HEK293 (cell line): ENCODE measurements around the gene PRTG.
"Not testable (repeated sequence)": the region's sequence is repeated elsewhere in the genome, so short reads cannot be mapped to it uniquely, and the experiment has no call there.

ENCODE experiments used
- TCF7L2 ChIP-seq: IDR thresholded peaks from 2 replicates; pipeline ENCODE4 v1.6.1; 2011; ENCODE audit warnings: low read depth, mild to moderate bottlenecking, inconsistent platforms, low read length, moderate library complexity, borderline replicate concordance
- ZNF19 ChIP-seq: fragments of 450-650 bp; formaldehyde crosslinking; IDR thresholded peaks from 2 replicates; pipeline ENCODE4; 2016; ENCODE audit warnings: missing biosample characterization, missing genetic modification characterization, low read depth
- ZNF416 ChIP-seq: fragments of 450-650 bp; formaldehyde crosslinking; IDR thresholded peaks from 2 replicates; pipeline ENCODE4 v1.5.1; 2016; ENCODE audit warnings: missing biosample characterization, missing genetic modification characterization
- ZNF555 ChIP-seq: fragments of 450-650 bp; formaldehyde crosslinking; conservative IDR thresholded peaks from 2 replicates; pipeline ENCODE4 v1.5.1; 2017; ENCODE audit warnings: missing biosample characterization, mild to moderate bottlenecking, missing genetic modification characterization, inconsistent platforms
- ZNF670 ChIP-seq: fragments of 450-650 bp; formaldehyde crosslinking; IDR thresholded peaks from 2 replicates; pipeline ENCODE4 v1.5.1; 2016; ENCODE audit warnings: missing biosample characterization, missing genetic modification characterization, low read depth
- TF ChIP-seq, protein P1 (sequence below): fragments of 450-650 bp; formaldehyde crosslinking; IDR thresholded peaks from 2 replicates; pipeline ENCODE4 v1.5.1; 2016; ENCODE audit warnings: missing biosample characterization, missing genetic modification characterization

DNA sequence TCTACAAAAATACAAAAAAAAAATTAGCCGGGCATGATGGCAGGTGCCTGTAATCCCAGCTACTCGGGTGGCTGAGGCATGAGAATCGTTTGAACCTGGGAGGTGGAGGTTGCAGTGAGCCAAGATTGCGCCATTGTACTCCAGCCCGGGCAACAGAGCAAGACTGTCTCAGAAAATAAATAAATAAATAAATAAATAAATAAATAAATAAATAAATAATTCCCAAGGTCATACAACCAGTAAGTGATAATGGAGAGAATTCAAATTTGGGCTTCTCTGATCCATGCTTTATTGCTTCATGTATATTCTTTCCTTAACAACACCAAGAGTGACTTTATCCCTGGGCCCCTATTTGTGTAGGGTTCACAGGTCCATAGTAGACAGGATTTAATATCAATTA, 10.5 kb upstream of the PRTG start:
- TF ChIP-seq ZNF670 (tag by site-specific recombination); TCF7L2; ZNF416 (tag by site-specific recombination); ZNF555; ZNF19 (tag by site-specific recombination): not testable (repeated sequence)
- TF ChIP-seq, protein P1, sequence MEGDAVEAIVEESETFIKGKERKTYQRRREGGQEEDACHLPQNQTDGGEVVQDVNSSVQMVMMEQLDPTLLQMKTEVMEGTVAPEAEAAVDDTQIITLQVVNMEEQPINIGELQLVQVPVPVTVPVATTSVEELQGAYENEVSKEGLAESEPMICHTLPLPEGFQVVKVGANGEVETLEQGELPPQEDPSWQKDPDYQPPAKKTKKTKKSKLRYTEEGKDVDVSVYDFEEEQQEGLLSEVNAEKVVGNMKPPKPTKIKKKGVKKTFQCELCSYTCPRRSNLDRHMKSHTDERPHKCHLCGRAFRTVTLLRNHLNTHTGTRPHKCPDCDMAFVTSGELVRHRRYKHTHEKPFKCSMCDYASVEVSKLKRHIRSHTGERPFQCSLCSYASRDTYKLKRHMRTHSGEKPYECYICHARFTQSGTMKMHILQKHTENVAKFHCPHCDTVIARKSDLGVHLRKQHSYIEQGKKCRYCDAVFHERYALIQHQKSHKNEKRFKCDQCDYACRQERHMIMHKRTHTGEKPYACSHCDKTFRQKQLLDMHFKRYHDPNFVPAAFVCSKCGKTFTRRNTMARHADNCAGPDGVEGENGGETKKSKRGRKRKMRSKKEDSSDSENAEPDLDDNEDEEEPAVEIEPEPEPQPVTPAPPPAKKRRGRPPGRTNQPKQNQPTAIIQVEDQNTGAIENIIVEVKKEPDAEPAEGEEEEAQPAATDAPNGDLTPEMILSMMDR (tag by site-specific recombination), result not testable (repeated sequence)
